Central memory CD4-positive, alpha-beta T cell (primary cell): ENCODE data around the gene NR3C1.

Experiments used
- DNase-seq: peaks from one replicate; pipeline ENCODE4 v3.0.0; 2022

NR3C1 gene

GRCh38 chr5:143360755-143361154 is 42.7 kb downstream of the NR3C1 start:
- no peak for DNase-seq

- DNase-seq = no peak
Observed at GRCh38 chr5:143359869-143360268, 43.6 kb downstream of the NR3C1 start.

GRCh38 chr5:143356855-143357583 is 46.5 kb downstream of the NR3C1 start:
- no peak for DNase-seq

GRCh38 chr5:143355710-143356109 is 47.8 kb downstream of the NR3C1 start:
- peak; percentile 67 for DNase-seq

- no peak for DNase-seq
Observed at GRCh38 chr5:143354025-143354424, 49.5 kb downstream of the NR3C1 start.

GRCh38 chr5:143352691-143353090 is 50.8 kb downstream of the NR3C1 start:
- peak; percentile 30 for DNase-seq

- no peak for DNase-seq
Observed at GRCh38 chr5:143350751-143351602, 52.5 kb downstream of the NR3C1 start.

- no peak for DNase-seq
Observed at GRCh38 chr5:143350341-143350740, 53.1 kb downstream of the NR3C1 start.

GRCh38 chr5:143349177-143349576 is 54.3 kb downstream of the NR3C1 start:
- no peak for DNase-seq

- no peak for DNase-seq
Observed at GRCh38 chr5:143347698-143348344, 55.7 kb downstream of the NR3C1 start.

- no peak for DNase-seq
Observed at GRCh38 chr5:143347046-143347445, 56.4 kb downstream of the NR3C1 start.

GRCh38 chr5:143345671-143346440 is 57.6 kb downstream of the NR3C1 start:
- DNase-seq = no peak

- DNase-seq = no peak
Observed at GRCh38 chr5:143343042-143343441, 60.4 kb downstream of the NR3C1 start.

- DNase-seq = no peak
Observed at GRCh38 chr5:143342607-143343006, 60.9 kb downstream of the NR3C1 start.

- DNase-seq = no peak
Observed at GRCh38 chr5:143341807-143342570, 61.5 kb downstream of the NR3C1 start.

GRCh38 chr5:143340891-143341685 is 62.4 kb downstream of the NR3C1 start:
- DNase-seq = no peak

GRCh38 chr5:143338658-143339366 is 64.7 kb downstream of the NR3C1 start:
- DNase-seq = no peak

GRCh38 chr5:143337946-143338345 is 65.5 kb downstream of the NR3C1 start:
- DNase-seq = no peak

- DNase-seq = no peak
Observed at GRCh38 chr5:143336485-143336884, 67.0 kb downstream of the NR3C1 start.

GRCh38 chr5:143334903-143335302 is 68.6 kb downstream of the NR3C1 start:
- no peak for DNase-seq
